ENCODE data around the gene ENTPD6. TPM values are rescaled to one million over a fixed set of nuclear protein-coding genes. Genes with fewer than 3 reads are reported as not detected.

ENTPD6 gene
- total and polyA plus RNA-seq, 11 donors = 58.7 to 200 (median 93.3) TPM

DNA sequence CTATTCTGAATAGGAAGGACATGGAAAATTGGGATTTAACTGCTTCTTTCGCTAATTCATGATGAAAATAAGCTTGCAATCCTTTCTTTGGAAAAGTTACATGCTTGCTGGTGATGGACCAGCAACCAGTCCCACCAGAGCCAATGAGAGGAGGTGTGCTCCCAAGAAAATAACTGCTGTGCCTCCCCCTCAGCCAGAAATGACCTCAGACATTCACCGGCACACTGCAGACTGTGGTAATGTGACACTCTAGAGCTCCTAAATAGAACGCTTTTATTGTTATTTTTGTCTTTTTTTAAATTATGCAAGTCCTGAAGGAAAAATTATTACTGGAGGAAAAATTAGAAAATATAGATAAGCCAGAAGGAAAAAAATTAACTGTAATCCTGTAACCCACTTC is 55.0 kb downstream of the ENTPD6 start:
- no peaks in the 10 kb centered on the region for H3K27me3 ChIP-seq
- no peak for ATAC-seq
- no peaks in the 10 kb centered on the region for H3K9me3 ChIP-seq
- no peak for TF ChIP-seq POLR2A (IDR thresholded peaks at IDR 0.05)
- TF ChIP-seq, protein P1, sequence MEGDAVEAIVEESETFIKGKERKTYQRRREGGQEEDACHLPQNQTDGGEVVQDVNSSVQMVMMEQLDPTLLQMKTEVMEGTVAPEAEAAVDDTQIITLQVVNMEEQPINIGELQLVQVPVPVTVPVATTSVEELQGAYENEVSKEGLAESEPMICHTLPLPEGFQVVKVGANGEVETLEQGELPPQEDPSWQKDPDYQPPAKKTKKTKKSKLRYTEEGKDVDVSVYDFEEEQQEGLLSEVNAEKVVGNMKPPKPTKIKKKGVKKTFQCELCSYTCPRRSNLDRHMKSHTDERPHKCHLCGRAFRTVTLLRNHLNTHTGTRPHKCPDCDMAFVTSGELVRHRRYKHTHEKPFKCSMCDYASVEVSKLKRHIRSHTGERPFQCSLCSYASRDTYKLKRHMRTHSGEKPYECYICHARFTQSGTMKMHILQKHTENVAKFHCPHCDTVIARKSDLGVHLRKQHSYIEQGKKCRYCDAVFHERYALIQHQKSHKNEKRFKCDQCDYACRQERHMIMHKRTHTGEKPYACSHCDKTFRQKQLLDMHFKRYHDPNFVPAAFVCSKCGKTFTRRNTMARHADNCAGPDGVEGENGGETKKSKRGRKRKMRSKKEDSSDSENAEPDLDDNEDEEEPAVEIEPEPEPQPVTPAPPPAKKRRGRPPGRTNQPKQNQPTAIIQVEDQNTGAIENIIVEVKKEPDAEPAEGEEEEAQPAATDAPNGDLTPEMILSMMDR (IDR thresholded peaks at IDR 0.05) = no peak
- no peak for DNase-seq
- peaks cover 0 to 82% (median 46%) of the 10 kb centered on the region in 12 donors for H3K4me1 ChIP-seq
- peak overlapping the region; percentile 12 to 99 (median 92) for H3K4me3 ChIP-seq
- intact Hi-C loops (cut with DNase I) = loop anchor here in 2 of 10 donors (5.0 kb wide), 2 partner anchors 42 to 253 kb away; no protein-coding TSS in a partner anchor
- peak overlapping the region; percentile 40 to 99 (median 96) for H3K27ac ChIP-seq
- peaks cover 0 to 10% (median 0%) of the 10 kb centered on the region in 9 donors for H3K36me3 ChIP-seq
- WGBS, 4 donors = 47 to 60% (median 51%) methylated on average over 3 of the region's 3 CpGs

- peaks cover 0 to 10% (median 0%) of the 10 kb centered on the region in 9 donors for H3K36me3 ChIP-seq
- peak overlapping the region in 10 of 12 donors; percentile 72 to 99 (median 92) for H3K4me3 ChIP-seq
- no peak for DNase-seq
- TF ChIP-seq, protein P1 (IDR thresholded peaks at IDR 0.05) = no peak
- TF ChIP-seq POLR2A (IDR thresholded peaks at IDR 0.05) = no peak
- H3K27me3 ChIP-seq = no peaks in the 10 kb centered on the region
- whole genome bisulfite sequencing, 4 donors = 55 to 72% (median 65%) methylated on average over 9 of the region's 9 CpGs
- peaks cover 0 to 85% (median 50%) of the 10 kb centered on the region in 12 donors for H3K4me1 ChIP-seq
- no peak for ATAC-seq
- H3K27ac ChIP-seq = peak overlapping the region in 11 of 12 donors; percentile 6 to 99 (median 96)
- intact Hi-C loops (cut with DNase I) = loop anchor here in 2 of 10 donors (5.0 kb wide), 2 partner anchors 41 to 254 kb away; no protein-coding TSS in a partner anchor
- no peaks in the 10 kb centered on the region for H3K9me3 ChIP-seq
Observed at GRCh38 chr20:25251019-25251418, 55.5 kb downstream of the ENTPD6 start.

GRCh38 chr20:25251558-25251957 is 56.0 kb downstream of the ENTPD6 start:
- TF ChIP-seq POLR2A (IDR thresholded peaks at IDR 0.05) = no peak
- TF ChIP-seq, protein P1 (IDR thresholded peaks at IDR 0.05) = no peak
- peak overlapping the region in 8 of 12 donors; percentile 15 to 99 (median 92) for H3K4me3 ChIP-seq
- ATAC-seq = no peak
- intact Hi-C loops (cut with DNase I) = loop anchor here in 2 of 10 donors (5.0 kb wide), 2 partner anchors 41 to 254 kb away; no protein-coding TSS in a partner anchor
- peak overlapping the region in 11 of 12 donors; percentile 41 to 99 (median 96) for H3K27ac ChIP-seq
- no peak for DNase-seq
- H3K36me3 ChIP-seq = peaks cover 0 to 10% (median 0%) of the 10 kb centered on the region in 9 donors
- H3K27me3 ChIP-seq = no peaks in the 10 kb centered on the region
- peaks cover 0 to 84% (median 53%) of the 10 kb centered on the region in 12 donors for H3K4me1 ChIP-seq
- WGBS, 4 donors = 36 to 56% (median 40%) methylated on average over 4 of the region's 4 CpGs
- H3K9me3 ChIP-seq = no peaks in the 10 kb centered on the region

DNA sequence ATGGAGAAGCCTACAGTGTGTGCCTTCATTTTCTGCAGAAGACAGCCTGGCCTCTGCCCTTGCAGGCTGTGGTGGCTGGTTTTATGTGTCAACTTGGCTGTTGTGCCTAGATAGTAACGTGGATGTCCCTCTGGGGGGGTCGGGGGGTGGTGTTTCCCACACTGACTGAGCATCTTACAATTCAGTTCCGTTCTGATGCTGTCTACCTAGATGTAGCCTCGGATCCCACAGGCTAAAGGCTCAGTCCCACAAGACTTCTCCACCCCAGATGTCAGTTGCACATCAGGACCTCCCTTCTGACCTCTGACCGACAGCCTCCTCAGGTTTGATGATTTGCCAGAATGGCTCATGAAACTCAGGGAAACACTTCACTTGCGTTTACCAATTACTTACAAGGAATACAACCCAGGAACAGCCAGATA is 56.7 kb downstream of the ENTPD6 start:
- Histone ChIP-seq H3K27me3 (no peaks in the 10 kb centered on the region), H3K27ac (peak overlapping the region; percentile 34 to 99 (median 96)), H3K9me3 (no peaks in the 10 kb centered on the region), H3K4me1 (peaks cover 0 to 84% (median 55%) of the 10 kb centered on the region in 12 donors), H3K4me3 (peak overlapping the region in 4 of 12 donors; percentile 92 to 99 (median 93)), H3K36me3 (peaks cover 0 to 10% (median 0%) of the 10 kb centered on the region in 9 donors)
- WGBS, 4 donors = 40 to 49% (median 43%) methylated on average over 5 to 6 of the region's 6 CpGs
- DNase-seq = no peak
- no peak for ATAC-seq
- intact Hi-C loops (cut with DNase I) = loop anchor here in 2 of 10 donors (5.0 kb wide), 2 partner anchors 40 to 255 kb away; no protein-coding TSS in a partner anchor
- no peak for TF ChIP-seq POLR2A (IDR thresholded peaks at IDR 0.05)
- TF ChIP-seq, protein P1 (IDR thresholded peaks at IDR 0.05) = no peak

Measured in heart left ventricle (tissue), 16 donors.